NB4 (cell line): Measurements from ENCODE around the gene SLC17A7.

Source experiments
- MYC ChIP-seq: IDR thresholded peaks from 2 replicates; pipeline ENCODE4 v1.6.1; 2011; ENCODE audit warnings: low read depth, low read length
- POLR2A ChIP-seq: IDR thresholded peaks from 2 replicates; pipeline ENCODE4 v1.6.1; 2011; ENCODE audit warnings: mild to moderate bottlenecking; ENCODE audit not compliant: insufficient read length; ENCODE audit errors: extremely low read depth
- TF ChIP-seq, protein P1 (sequence below): IDR thresholded peaks from one replicate; pipeline ENCODE4 v1.5.1; 2012; ENCODE audit warnings: low read depth, low read length
- TF ChIP-seq, protein P2 (sequence below): IDR thresholded peaks from 2 replicates; pipeline ENCODE4 v1.6.1; 2011; ENCODE audit warnings: low read depth, low read length

DNA sequence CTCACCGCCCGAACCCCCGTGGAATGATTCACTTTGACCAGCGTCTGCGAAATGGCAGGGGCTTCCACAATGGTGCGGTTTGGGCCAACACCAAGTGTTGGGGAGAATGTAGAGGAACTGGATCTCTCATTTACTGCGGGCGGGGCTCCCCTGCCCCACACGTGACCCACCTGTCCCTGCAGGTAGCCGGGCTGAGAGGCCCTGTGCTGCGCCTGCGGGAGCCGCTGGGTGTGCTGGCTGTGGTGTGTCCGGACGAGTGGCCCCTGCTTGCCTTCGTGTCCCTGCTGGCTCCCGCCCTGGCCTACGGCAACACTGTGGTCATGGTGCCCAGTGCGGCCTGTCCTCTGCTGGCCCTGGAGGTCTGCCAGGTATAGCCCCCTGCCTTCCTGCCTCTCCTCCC is 26.9 kb upstream of the SLC17A7 start:
- TF ChIP-seq, protein P1, sequence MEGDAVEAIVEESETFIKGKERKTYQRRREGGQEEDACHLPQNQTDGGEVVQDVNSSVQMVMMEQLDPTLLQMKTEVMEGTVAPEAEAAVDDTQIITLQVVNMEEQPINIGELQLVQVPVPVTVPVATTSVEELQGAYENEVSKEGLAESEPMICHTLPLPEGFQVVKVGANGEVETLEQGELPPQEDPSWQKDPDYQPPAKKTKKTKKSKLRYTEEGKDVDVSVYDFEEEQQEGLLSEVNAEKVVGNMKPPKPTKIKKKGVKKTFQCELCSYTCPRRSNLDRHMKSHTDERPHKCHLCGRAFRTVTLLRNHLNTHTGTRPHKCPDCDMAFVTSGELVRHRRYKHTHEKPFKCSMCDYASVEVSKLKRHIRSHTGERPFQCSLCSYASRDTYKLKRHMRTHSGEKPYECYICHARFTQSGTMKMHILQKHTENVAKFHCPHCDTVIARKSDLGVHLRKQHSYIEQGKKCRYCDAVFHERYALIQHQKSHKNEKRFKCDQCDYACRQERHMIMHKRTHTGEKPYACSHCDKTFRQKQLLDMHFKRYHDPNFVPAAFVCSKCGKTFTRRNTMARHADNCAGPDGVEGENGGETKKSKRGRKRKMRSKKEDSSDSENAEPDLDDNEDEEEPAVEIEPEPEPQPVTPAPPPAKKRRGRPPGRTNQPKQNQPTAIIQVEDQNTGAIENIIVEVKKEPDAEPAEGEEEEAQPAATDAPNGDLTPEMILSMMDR: no peak
- TF ChIP-seq POLR2A (no peak), MYC (no peak)
- TF ChIP-seq, protein P2, sequence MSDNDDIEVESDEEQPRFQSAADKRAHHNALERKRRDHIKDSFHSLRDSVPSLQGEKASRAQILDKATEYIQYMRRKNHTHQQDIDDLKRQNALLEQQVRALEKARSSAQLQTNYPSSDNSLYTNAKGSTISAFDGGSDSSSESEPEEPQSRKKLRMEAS: no peak
